ENCODE results near the gene ZNF397.
A peak's percentile ranks its signal among the peaks of the same experiment; 100 is the strongest.

The ZNF397 gene

GRCh38 chr18:35240664-35241447 is at the start of gene ZNF397:
ZNF397 (plus strand) TSS chr18:35241034; CDS start chr18:35242471, 1,437 bp downstream.
- H3K36me3 ChIP-seq (ENCODE audit: low read depth) = peaks cover 37% of the 10 kb centered on the region
- peak within 1 kb of the TSS; percentile 58 for H3K4me3 ChIP-seq (ENCODE audit: severe bottlenecking)
- H3K27ac ChIP-seq (ENCODE audit: poor library complexity, severe bottlenecking) = peak within 1 kb of the TSS; percentile 61
- H3K27me3 ChIP-seq (ENCODE audit: insufficient read depth, poor library complexity, severe bottlenecking) = no peaks in the 10 kb centered on the region
- TF ChIP-seq CTCF (IDR thresholded peaks at IDR 0.05; ENCODE audit: poor library complexity, severe bottlenecking) = no peak
- DNase-seq (ENCODE audit: low spot score) = peak; percentile 94
- no peaks in the 10 kb centered on the region for H3K9me3 ChIP-seq (ENCODE audit: severe bottlenecking)
- H3K4me1 ChIP-seq (ENCODE audit: insufficient read depth, poor library complexity, severe bottlenecking) = peaks cover 8% of the 10 kb centered on the region
- ATAC-seq (ENCODE audit: low read depth) = peak; percentile 99

GRCh38 chr18:35191698-35192025 is 49.2 kb upstream of the ZNF397 start:
- Histone ChIP-seq H3K36me3 (ENCODE audit: low read depth) (no peaks in the 10 kb centered on the region), H3K27me3 (ENCODE audit: insufficient read depth, poor library complexity, severe bottlenecking) (no peaks in the 10 kb centered on the region), H3K4me3 (ENCODE audit: severe bottlenecking) (no peak overlapping the region), H3K9me3 (ENCODE audit: severe bottlenecking) (no peaks in the 10 kb centered on the region), H3K4me1 (ENCODE audit: insufficient read depth, poor library complexity, severe bottlenecking) (no peaks in the 10 kb centered on the region), H3K27ac (ENCODE audit: poor library complexity, severe bottlenecking) (no peak overlapping the region)
- DNase-seq (ENCODE audit: low spot score) (no peak), ATAC-seq (ENCODE audit: low read depth) (no peak)
- no peak for TF ChIP-seq CTCF (IDR thresholded peaks at IDR 0.05; ENCODE audit: poor library complexity, severe bottlenecking)

GRCh38 chr18:35192415-35192814 is 48.4 kb upstream of the ZNF397 start:
- ATAC-seq (ENCODE audit: low read depth) (no peak), DNase-seq (ENCODE audit: low spot score) (no peak)
- Histone ChIP-seq H3K27me3 (ENCODE audit: insufficient read depth, poor library complexity, severe bottlenecking) (no peaks in the 10 kb centered on the region), H3K4me3 (ENCODE audit: severe bottlenecking) (no peak overlapping the region), H3K4me1 (ENCODE audit: insufficient read depth, poor library complexity, severe bottlenecking) (no peaks in the 10 kb centered on the region), H3K36me3 (ENCODE audit: low read depth) (no peaks in the 10 kb centered on the region), H3K9me3 (ENCODE audit: severe bottlenecking) (no peaks in the 10 kb centered on the region), H3K27ac (ENCODE audit: poor library complexity, severe bottlenecking) (no peak overlapping the region)
- TF ChIP-seq CTCF (IDR thresholded peaks at IDR 0.05; ENCODE audit: poor library complexity, severe bottlenecking) = no peak

GRCh38 chr18:35193316-35193715 is 47.5 kb upstream of the ZNF397 start:
- H3K4me1 ChIP-seq (ENCODE audit: insufficient read depth, poor library complexity, severe bottlenecking) = no peaks in the 10 kb centered on the region
- H3K27ac ChIP-seq (ENCODE audit: poor library complexity, severe bottlenecking) = no peak overlapping the region
- H3K36me3 ChIP-seq (ENCODE audit: low read depth) = no peaks in the 10 kb centered on the region
- no peak overlapping the region for H3K4me3 ChIP-seq (ENCODE audit: severe bottlenecking)
- TF ChIP-seq CTCF (IDR thresholded peaks at IDR 0.05; ENCODE audit: poor library complexity, severe bottlenecking) = no peak
- H3K9me3 ChIP-seq (ENCODE audit: severe bottlenecking) = no peaks in the 10 kb centered on the region
- no peak for DNase-seq (ENCODE audit: low spot score)
- H3K27me3 ChIP-seq (ENCODE audit: insufficient read depth, poor library complexity, severe bottlenecking) = no peaks in the 10 kb centered on the region
- ATAC-seq (ENCODE audit: low read depth) = no peak

- Histone ChIP-seq H3K36me3 (ENCODE audit: low read depth) (no peaks in the 10 kb centered on the region), H3K4me3 (ENCODE audit: severe bottlenecking) (no peak overlapping the region), H3K4me1 (ENCODE audit: insufficient read depth, poor library complexity, severe bottlenecking) (no peaks in the 10 kb centered on the region), H3K27ac (ENCODE audit: poor library complexity, severe bottlenecking) (no peak overlapping the region), H3K9me3 (ENCODE audit: severe bottlenecking) (no peaks in the 10 kb centered on the region), H3K27me3 (ENCODE audit: insufficient read depth, poor library complexity, severe bottlenecking) (no peaks in the 10 kb centered on the region)
- no peak for TF ChIP-seq CTCF (IDR thresholded peaks at IDR 0.05; ENCODE audit: poor library complexity, severe bottlenecking)
- ATAC-seq (ENCODE audit: low read depth) = no peak
- DNase-seq (ENCODE audit: low spot score) = no peak
Observed at GRCh38 chr18:35197296-35197695, 43.5 kb upstream of the ZNF397 start.
